Breast epithelium (tissue), 3 donors: ENCODE results near the gene SRGAP1.

Experiments
- POLR2A ChIP-seq: fragments of 450-650 bp; IDR thresholded peaks from one replicate; pipeline ENCODE4 v1.6.1; 2016; ENCODE audit warnings: antibody characterized with exemption, mild to moderate bottlenecking, moderate library complexity
- POLR2AphosphoS5 ChIP-seq, 3 donors: sonication (generic); formaldehyde crosslinking; IDR thresholded peaks; one replicate each; pipeline ENCODE4 v1.6.1; 2017; ENCODE audit warnings: antibody characterized with exemption in 3 of 3
- TF ChIP-seq, protein P1 (sequence below), 3 donors: fragments of 450-650 bp; IDR thresholded peaks; one replicate each; pipeline ENCODE4 v1.5.1; 2016 to 2017; ENCODE audit warnings: antibody characterized with exemption in 3 of 3, mild to moderate bottlenecking in 3 of 3, moderate library complexity in 3 of 3

DNA sequence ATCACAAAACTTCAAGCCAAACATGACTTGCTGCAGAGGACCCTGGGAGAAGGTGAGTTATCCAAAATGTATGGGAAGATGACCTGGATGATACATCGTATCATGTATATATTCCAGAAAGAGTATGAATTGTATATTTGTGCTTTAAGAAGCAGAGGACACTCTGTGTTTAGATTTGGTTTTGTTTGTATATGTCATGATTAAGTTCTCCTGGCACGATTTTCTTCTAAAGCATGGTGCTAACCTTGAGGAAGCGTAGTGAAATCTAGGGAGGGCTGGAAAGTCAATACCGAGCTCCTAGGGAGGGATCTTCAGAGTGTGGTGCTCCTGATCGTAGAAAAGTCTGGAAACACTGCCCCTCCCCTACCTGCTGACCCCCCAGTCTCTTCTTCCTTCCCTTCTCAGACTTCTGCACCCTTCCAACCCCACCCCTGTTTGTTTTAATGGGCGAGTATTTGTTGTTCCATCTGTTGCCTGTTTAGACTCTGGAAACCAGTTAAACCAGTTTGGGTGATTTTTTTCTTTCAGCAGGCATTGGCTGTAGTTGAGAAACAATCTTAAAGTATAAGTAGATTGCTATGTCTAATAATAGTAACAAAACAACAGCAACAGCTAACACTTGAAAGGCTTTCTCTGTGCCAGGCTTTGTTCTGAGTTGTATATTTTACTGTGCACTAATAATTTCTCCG lies 236.0 kb downstream of the SRGAP1 start:
- TF ChIP-seq POLR2A (no peak), POLR2AphosphoS5 (IDR thresholded peaks at IDR 0.05) (no peak)
- TF ChIP-seq, protein P1, sequence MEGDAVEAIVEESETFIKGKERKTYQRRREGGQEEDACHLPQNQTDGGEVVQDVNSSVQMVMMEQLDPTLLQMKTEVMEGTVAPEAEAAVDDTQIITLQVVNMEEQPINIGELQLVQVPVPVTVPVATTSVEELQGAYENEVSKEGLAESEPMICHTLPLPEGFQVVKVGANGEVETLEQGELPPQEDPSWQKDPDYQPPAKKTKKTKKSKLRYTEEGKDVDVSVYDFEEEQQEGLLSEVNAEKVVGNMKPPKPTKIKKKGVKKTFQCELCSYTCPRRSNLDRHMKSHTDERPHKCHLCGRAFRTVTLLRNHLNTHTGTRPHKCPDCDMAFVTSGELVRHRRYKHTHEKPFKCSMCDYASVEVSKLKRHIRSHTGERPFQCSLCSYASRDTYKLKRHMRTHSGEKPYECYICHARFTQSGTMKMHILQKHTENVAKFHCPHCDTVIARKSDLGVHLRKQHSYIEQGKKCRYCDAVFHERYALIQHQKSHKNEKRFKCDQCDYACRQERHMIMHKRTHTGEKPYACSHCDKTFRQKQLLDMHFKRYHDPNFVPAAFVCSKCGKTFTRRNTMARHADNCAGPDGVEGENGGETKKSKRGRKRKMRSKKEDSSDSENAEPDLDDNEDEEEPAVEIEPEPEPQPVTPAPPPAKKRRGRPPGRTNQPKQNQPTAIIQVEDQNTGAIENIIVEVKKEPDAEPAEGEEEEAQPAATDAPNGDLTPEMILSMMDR (IDR thresholded peaks at IDR 0.05), result no peak
